Middle frontal gyrus (tissue), 1 donor: ENCODE measurements around the gene SPRYD7.
"Not testable (repeated sequence)": the region's sequence is repeated elsewhere in the genome, so short reads cannot be mapped to it uniquely, and the experiment has no call there.

Experiments used
- DNase-seq: peaks from one replicate; pipeline ENCODE4 v3.0.0-alpha.2; 2015; ENCODE audit warnings: low spot score; ENCODE audit errors: extremely low spot score

SPRYD7 gene

DNA sequence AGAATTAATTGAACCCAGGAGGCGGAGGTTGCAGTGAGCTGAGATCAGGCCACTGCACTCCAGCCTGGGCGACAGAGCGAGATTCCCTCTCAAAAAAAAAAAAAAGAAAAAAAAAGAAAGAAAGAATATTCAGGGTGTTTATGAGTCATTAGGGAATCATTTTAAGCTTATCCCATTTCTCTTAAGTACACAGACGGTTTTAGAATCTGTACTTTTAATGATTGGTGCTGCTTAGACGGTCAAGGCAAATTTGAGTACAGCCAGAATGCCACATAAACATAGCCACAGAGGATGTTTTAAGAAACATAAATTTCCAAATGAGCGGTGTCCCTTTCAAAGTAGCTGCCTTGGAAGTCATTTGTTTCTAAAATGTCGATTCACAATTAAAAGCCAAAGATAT, 2.6 kb downstream of the SPRYD7 start:
- DNase-seq: no peak

DNA sequence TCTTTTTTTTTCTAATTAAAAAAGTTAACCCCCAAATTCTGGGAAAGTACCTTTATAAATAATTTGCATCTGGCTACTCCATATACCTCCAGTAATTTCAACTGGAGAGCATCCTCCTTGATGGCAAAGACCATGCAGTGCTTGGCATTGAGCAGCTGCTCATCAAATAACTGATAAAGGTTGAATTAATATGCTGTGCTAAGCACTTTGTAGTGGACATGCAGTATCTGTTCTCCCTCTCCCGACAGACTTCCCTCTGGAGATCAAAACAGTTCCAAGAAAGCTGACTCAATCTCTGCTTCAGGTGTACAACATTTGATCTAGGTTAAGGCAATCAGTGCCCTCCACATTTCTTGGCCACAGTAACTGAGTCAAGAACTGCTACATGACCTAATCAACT, 3.3 kb downstream of the SPRYD7 start:
- no peak for DNase-seq

DNA sequence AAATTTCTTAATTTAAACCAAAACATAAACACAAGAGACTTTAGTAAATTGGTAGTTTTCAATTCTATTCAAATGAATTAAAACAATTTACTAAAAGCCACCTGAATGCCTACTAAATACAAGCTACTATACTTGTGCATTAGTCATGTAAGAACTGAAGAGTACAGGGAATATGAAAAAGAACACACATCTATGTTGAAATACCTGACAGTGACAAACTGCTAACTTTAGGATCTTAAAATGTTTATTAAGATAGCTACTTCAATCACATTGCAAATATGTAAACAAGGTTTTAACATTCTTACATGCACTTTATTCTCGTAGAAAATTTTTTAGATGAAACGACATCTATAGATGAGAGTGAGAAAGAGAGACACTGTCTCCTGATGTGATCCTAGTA, 4.1 kb downstream of the SPRYD7 start:
- no peak for DNase-seq

DNA sequence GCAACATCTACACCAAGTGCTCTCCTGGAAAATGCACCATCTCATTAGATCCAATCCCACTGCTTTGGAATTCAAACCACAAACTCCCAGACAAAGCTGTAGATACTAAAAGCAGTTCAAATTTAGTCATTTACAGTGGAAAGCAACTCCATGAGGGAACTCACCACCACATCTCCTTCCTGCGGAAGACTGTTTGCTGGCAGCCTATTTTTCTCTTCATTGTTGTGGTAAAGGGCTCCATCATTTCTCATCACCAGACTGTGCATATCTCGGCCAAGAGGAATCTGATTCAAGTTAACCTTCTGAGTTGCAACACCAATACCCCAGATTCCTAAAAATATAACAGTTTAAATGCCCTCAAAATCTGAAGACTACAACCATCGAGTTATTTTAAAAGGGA, 8.4 kb downstream of the SPRYD7 start:
- DNase-seq: no peak

DNA sequence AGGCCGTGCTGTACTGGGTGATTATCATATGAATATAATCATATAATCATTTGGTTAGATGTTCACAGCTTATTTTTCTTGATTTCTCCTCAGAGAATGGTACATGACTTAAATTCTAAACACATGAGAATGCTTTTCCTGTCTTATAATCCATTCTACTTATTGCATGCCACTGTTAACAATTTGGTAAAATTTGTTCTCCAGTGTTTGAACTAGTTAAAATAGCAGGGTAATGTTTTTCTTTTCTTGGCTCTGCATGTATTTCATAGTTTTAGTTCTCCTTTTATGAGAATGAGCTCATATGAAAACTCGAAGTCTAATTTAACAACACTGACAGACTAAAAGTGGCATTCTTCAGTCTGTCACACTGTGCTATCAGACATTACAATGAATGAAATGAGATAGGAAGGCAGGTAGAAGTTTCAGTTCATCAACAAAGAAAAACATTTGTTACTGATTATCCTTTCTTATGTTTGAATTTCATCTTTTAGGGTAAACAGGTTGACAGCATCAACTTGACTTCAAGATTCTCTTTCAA, 10.2 kb downstream of the SPRYD7 start:
- no peak for DNase-seq

DNA sequence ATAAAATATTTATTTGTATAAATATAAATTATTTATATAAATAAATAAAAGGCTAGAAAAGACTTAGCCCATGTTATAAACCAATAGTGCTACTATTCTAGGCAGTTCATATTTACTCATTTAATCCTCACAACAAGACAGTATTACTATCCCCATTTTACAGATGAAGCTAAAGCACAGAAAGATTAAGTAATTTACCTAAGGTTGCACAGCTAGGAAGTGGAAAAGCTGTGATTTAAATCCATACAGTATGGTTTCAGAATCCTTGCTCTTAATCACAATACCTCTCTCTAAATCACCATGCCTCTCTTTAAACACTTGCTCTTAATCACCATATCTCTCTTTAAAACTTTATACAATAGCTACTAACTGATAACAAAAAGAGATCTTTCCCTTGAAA, 13.8 kb downstream of the SPRYD7 start:
- DNase-seq: no peak

DNA sequence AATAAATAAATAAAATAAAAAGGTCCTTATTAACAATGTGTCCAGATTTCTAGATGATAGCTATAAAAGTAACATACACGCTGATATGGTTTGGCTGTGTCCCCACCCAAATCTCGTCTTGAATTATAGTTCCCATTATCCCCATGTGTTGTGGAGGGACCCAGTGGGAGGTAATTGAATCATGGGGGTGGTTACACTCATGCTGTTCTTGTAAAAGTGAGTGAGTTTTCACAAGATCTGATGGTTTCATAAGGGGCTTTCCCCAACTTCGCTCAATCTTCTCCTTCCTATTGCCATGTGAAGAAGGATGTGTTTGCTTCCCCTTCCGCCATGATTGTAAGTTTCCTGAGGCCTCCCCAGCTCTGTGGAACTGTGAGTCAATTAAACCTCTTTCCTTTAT, 15.2 kb downstream of the SPRYD7 start:
- not testable (repeated sequence) for DNase-seq

DNA sequence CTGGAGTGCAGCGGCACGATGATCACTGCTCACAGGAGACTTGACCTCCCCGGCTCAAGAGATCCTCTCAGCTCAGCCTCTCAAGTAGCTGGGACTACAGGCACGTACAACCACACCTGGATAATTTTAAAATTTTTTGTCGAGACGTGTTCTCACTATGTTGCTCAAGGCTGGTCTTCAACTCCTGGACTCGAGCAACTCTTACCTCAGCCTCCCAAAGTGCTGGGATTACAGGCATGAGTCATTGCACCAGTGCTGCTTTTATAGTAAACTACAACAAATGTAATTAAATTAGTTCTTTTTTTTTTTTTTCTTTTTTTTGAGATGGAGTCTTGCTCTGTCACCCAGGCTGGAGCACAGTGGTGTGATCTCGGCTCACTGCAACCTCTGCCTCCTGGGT, 18.0 kb downstream of the SPRYD7 start:
- not testable (repeated sequence) for DNase-seq

DNA sequence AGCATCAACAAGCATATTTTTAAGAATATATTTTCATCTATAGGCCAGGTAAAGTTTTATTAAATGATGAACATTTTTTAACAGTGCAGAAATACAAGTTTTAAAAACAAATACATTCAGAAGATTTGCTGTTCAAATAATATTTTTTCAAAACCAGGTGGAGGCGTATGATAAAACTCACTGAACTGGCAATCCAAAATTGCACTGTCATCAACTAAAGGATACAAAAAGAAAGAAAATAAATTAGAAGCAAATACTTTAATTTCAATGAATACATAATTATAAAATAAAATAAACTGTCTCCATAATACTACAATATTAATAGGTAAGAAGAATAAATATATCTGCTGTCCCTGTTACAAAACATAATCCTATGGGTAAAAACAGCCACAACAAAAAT, 21.2 kb downstream of the SPRYD7 start:
- DNase-seq: no peak

DNA sequence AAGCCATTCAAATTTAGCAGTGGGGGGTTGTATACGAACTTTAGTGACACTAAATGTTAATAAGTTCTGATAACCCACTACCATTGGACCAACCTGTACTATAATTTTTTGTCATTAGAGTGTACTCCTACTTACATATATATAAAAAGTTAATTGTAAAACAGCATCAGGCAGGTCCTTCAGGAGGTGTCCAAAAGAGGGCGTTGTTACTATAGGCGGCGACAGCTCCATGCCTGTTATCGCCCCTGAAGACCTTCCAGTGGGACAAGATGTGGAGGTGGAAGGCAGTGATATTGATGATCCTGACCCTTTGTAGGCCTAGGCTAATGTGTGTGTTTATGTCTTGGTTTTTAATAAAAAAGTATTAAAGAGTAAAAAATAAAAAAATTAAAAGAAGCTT, 27.5 kb downstream of the SPRYD7 start:
- DNase-seq: no peak

DNA sequence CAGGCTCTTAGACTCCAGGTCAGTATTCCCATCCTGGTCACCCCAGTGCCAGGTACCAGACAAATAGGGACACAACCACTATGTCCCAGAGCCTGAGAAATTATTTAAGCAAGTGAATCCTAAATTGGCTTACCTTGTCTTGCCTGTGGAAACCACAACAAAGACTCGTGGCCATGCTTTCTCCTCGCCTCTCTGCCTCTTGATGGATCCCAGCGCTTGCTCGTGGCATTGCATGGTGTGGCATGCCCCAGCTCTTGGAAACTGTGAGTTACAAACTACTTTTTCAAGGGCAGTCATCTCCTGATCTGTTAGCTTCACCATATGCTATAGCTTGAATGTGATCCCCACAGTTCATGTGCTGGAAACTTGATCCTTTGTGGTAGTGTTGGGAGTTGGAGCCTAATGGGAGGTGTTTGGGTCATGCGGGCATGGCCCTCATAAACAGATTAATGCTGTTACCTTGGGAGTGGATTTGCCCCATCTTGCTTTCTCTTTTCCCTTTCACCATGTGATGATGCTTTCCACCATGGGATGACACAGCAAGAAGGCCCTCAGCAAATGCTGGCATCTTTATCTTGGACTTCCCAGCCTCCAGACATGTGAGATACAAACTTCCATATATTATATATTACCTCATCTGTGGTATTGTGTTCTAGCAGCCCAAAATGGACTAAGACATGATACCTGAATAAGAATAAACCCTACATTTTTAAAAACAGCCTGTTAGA, 31.2 kb downstream of the SPRYD7 start:
- DNase-seq: no peak

DNA sequence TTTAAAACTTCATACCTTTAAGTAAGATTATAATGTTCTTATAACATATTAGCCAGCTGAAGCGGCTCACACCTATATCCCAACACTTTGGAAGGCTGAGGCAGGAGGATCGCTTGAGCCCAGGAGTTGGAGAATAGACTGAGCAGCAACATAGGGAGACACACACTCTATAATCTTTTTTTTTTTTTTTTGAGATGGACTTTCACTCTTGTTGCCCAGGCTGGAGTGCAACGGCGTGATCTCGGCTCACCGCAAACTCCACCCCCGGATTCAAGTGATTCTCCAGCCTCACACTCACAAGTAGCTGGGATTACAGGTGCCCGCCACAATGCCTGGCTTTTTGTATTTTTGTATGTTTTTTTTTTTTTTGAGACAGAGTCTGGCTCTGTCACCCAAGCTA, 37.3 kb downstream of the SPRYD7 start:
- DNase-seq: no peak

DNA sequence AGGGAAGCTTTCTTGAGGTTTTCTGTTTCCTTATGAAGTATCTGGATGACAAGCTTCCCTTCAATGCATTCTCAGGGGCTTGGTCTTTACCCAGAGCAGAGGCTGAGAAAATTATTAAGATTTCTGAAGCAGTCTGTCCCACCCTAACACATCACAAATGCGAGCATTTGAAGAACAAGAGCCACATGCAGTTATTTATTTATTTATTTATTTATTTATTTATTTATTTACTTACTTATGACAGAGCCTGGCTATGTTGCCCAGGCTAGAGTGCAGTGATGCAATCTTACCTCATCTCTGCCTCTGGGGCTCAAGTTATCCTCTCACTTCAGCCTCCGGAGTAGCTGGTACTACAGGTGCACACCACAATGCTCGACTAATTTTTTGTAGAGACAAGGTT, 38.4 kb downstream of the SPRYD7 start:
- no peak for DNase-seq

DNA sequence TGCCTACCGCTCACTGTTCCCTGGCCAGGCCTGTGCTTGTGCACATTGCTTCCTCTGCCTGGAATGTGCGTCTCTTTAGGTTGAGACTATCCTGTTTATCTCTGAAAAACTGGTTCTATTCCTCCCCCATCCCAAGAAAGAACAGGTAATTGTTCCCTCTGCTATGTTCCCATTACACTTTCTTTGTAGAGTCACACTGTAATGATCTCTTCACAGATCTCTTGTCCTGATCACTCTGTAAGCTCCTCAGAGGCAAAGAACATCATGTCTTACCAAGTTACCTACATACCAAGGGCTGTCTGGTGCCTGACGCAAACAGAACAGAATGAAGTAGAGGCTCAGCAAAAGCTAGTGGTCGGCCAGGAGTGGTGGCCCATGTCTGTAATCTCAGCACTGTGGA, 40.3 kb downstream of the SPRYD7 start:
- DNase-seq: no peak

DNA sequence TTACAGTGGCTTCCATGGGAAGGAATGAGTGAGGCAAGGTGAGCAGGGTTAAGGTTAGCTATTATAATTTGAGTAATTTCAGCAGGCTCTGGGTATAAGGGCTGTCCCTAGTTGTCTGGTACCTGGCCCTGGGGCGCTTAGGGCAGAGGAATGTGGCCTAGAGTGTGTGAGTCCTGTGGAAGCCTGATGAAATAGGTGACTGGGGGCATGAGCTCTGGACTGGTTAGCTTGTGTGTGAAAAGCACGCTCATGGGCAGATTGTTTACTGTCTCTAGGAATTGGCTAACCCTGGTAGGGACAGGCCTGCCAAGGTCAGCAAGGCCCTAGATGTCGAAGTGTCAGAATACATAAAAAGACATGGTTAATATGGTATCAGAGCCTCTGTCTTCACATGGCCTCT, 42.5 kb downstream of the SPRYD7 start:
- no peak for DNase-seq

DNA sequence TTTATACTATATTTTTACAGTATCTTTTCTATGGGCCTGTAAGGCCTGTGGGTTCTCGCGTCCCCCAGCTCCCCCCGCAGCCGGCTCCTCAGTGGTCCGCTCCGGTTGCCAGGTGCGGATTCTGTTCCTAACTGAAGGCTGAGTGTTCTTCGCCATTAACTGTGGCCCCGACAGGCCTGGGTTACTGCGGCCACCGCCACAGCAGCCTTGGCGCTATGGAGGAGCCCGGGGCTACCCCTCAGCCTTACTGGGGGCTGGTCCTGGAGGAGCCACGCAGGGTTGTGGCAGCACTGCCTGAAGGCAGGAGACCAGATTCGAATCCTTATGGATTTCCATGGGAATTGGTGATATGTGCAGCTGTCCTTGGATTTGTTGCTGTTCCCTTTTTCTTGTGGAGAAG, 45.8 kb downstream of the SPRYD7 start:
- no peak for DNase-seq

DNA sequence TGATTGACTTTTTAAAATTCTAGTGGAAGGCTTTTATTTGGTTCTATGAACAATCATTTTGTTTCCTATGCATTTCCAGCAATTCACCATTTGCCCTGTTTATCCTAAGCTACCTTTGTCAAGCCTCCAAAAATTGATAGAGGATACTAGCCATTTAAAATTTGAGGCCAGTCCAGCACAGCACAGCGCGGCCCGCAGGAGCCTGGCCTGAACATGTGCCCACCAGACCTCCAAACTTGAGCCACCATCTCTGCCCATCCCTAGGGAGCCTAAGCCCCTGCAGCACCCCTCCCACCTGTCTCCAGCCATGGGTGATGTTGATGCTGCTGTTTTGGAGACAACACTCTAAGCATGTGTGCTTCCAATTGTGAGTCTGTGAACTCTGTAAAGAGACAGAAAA, 57.5 kb downstream of the SPRYD7 start:
- no peak for DNase-seq

DNA sequence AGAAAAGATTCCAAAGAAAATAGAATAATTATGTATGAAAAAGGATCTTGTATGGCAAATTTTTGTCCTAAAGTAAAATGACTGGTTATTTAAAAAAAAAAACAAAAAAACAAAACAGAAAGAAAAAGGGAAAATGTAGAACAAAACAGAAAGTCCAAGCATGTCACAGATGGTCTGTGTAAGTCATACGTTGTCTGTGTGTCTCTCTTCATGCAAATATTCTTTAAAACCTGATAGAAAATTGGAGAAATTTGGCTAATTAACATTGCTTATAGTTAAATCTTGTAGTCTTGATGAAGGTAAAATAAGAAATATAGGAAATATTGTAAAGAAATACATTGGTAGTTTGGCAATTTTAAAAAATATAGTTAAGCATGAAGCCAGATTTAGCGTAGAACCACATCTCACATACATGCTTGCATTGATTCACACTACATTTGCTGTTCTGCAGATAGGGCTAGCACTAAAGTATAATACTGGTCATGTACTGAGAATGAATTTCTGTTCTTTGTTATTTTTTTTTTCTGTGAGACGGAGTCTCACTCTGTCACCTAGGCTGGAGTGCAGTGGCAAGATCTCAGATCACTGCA, 58.4 kb downstream of the SPRYD7 start:
- DNase-seq: no peak

DNA sequence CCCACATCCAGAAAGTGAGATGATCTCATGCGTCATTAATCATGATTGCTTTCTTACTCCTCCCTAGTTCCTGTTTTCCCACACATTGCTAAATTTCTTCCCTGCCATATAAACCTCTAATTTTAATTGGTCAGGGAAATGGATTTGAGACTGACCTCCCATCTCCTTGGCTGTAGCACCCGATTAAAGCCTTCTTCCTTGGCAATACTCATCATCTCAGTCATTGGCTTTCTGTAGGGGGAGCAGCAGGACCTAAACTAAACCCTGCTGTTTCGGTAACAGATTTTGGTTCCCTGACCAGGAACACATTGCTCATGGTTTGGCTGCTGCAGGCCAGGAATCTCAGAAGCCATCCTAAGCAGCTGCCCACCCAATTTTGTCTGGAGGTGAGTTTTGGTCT, 61.7 kb downstream of the SPRYD7 start:
- DNase-seq: no peak

DNA sequence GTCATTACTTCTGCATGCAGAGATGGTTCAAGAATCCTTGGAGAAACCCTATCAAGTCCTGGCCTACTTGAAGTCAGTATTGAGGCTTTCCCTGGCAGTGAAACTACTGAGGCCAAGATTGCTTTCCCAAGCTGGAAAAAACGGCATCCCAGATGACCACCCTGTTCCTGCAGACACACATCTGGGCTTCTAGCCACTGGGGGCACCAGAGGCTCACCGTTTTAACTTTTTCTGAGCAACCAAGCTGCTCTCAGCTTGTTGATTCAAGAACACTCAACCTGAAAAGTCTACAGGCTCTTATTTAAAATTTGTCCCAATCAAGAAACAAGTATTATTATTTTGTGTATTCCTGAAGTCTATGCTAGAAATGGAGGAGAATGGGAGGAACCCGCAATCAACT, 66.6 kb downstream of the SPRYD7 start:
- no peak for DNase-seq

DNA sequence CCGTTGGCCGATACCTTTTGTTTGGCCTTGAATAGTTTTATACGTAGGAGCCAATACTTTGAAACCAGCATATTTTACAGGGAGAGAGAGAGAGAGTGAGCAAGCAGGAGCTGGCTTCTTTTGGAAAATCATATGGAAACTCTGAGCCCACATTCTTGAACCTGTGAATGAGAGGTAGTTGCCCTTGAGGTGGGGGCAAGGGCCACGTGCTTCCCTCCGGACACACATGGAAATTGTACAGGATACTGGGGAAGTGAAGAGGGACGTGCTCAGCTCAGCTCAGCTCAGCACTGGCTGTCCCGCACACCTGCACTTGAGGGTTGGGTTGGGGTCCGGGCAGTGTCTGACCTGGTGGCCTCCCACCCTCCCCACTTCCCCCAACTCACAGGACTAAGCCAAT, 68.3 kb downstream of the SPRYD7 start:
- DNase-seq: no peak

DNA sequence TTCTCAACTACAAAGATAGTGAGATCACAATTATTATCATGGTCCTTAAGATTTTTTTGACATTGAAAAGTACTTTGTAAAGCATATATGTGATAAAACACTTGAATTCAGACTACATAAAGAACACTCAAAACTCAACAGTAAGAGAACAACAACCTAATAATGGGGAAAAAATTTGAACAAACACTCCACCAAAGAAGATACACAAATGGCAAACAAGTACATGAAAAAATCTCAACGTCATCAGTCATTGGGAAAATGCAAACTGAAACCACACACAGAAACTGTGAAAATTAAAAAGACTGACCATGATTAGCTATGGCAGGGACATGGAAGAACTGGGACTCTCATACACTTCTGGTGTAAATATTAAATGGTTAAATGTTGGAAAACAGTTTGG, 70.9 kb downstream of the SPRYD7 start:
- no peak for DNase-seq

DNA sequence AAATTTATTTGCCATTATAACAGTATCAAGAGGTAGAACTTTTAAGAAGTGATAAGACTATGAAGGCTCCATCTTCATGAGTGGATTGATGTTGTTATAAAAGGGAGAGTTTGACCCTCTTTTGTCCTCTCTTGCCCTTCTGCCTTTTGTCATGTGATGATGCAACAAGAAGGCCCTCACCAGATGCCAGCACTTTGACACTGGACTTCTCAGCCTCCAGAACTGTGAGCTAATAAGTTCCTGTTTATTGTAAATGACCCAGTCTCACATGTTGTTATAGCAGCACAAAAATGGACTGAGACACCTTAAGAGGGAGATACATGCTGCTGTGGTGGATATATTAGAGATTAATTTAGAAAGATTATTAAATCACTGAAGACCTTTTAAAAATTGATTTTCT, 71.6 kb downstream of the SPRYD7 start:
- DNase-seq: no peak
